Measurements from ENCODE around the gene UPK1A.

GRCh38 chr19:35619290-35619923 is 46.9 kb upstream of the UPK1A start:
- TF ChIP-seq CTCF (IDR thresholded peaks at IDR 0.05; ENCODE audit: poor library complexity) (no peak), EZH2phosphoT487 (IDR thresholded peaks at IDR 0.05; ENCODE audit: low read depth, severe bottlenecking, unreplicated experiment) (no peak), EZH2 (IDR thresholded peaks at IDR 0.05; ENCODE audit: borderline replicate concordance) (no peak)

Data from hepatocyte (in vitro differentiated cells).